Lung microvascular endothelial cell (primary cell): ENCODE measurements around the gene TSC22D3. TPM values are rescaled to one million over a fixed set of nuclear protein-coding genes. Genes with fewer than 3 reads are reported as not detected.
"Not testable (repeated sequence)": the region's sequence is repeated elsewhere in the genome, so short reads cannot be mapped to it uniquely, and the experiment has no call there.

Experiments
- DNase-seq, 2 donors: peaks; one replicate each; pipeline versions ENCODE4 v3.0.0 to v3.0.0-alpha.2; 2010; ENCODE audit warnings: low read depth in 2 of 2
- total RNA-seq: library from RNA; depleted of rRNA; stranded (reverse); fragments of >200 nt; gene quantifications from 2 replicates; pipeline ENCODE4 v1.2.1, GENCODE V29; 2014

TSC22D3 gene
- total RNA-seq, 1 donor from 2014 or later, result 32.5 TPM

DNA sequence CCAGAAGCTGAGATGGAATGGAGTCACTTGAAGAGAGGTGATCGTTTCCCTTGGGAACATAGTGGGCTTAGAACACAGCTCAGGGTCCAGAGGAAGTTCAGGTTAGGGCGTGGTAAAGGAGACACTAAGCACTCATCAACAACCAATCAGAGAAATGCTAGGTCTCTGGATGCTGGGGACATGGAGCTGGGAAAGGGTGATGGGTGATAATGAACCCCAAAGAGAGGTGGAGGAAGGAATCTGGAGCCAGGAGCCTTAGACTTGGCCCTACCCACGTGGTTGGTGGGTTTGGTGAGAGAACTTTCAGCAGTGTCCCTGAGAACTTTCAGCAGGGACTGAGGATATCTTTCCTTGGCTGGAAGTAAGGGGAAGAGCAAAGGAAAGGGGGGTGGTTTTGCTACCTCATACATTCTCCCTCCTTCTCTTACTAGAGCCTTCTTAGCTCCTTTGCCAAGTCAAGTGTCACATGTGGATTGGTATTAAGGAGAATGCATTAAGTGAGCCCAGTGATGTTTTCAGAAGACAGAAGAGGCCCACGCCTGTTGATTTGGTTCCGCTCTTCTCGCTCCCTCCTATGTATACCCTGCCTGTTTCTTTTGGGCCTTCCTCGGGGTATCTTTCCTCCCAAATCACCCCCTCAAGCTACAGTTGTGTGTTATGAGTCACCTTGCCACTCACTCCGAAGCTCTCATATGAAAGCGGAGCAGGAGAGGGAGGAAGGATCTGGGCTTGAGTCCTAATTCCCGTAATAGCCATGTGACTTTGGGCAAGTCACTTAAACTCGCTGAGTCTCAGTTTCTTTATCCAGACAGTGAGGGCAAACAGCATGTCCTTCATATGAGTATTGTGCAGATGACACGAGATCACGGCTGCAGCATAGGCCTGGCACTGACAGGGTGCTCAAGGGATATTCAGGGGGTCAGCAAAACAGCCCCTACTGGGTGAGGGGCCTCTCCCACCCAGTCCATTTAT is 63.1 kb downstream of the TSC22D3 start:
- DNase-seq, result peak in 1 of 2 donors; percentile 56

DNA sequence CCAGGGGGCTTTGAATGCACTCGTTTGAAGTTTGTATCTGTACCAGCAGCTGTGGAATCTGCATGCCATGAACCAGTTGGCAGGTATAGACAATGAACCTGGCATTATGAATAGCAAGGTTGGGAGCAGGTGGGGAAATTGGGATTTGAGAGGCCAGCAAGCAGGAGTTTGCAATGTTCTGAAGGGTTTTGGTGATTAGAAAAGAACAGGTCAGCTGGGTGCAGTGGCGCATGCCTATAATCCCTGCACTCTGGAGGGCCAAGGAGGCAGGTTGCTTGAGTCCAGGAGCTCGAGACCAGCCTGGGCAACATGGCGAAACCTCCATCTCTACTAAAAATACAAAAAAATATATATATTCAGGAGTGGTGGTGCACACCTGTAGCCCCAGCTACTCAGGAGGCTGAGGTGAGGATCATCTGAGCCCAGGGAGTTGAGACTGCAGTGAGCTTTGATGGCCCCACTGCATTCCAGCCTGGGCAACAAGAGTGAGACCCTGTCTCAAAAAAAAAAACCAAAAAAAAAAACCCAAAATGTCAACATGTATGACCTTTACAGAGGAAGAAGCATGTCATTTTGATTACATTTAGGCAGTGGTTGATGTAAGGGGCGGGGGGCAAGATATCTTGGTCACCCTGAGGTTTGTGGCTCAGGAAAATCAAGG is 63.9 kb downstream of the TSC22D3 start:
- DNase-seq, result no peak

DNA sequence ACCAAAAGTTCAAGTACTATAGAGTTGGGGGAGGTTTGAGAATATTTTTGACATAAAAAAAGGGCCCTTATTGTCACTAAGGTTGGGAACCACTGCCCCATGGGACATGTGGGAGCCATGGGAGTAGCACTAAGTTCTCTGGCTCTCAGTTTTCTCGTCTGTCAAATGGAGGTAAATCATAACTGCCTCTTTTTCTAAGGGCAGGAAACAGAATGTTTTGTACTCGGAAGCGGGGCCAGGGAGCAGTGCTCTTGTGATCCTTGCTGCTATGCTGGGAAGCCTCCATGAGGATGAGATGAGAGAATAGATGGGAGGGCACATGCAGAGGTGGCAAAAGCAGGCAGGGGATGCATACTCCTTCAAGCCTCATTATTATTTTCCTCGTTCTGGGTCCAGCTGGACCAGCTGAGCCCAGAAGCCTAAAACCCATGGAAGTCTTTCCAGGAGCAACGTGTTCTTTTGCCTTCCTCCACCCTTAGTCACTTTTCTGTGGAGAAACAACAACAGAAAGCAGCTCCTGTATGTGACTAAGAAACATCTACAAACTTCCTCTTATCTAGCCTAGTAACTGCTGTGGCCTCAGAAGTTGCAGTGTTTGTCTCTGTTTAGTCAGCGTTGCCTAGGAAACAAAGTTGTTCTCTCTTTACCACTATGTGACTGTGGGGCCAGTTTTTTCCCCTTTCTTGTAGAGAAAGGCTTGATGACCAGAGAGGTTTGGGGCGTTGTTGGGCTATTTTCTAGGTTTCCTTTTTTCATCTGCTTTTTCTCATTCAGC is 64.8 kb downstream of the TSC22D3 start:
- DNase-seq, result peak; percentile 62 to 93

DNA sequence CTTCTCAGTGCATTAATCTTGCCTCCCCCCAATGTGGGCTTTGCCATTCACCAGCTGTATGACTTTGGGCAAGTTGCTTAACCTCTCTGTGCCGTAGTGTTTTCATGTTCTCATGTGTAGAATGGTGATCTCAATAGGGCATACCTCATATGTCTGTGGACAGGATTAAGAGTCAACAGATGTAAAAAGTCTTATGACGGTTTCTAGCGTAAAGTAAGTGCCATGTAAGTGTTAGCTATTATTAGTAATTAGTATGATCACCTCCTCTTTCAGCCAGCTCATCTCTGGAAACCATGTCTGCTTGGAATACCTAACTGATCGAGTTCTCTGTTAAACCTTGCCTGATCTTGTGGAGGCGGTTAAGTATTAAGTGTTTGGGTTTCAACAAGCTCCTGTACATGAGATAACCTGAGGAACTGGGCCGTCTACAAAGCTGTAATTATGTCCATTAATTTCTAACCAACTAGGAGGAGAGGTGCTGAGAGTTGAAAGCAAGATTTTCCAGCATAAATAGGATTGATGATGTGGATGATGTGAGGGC is 66.3 kb downstream of the TSC22D3 start:
- no peak for DNase-seq

DNA sequence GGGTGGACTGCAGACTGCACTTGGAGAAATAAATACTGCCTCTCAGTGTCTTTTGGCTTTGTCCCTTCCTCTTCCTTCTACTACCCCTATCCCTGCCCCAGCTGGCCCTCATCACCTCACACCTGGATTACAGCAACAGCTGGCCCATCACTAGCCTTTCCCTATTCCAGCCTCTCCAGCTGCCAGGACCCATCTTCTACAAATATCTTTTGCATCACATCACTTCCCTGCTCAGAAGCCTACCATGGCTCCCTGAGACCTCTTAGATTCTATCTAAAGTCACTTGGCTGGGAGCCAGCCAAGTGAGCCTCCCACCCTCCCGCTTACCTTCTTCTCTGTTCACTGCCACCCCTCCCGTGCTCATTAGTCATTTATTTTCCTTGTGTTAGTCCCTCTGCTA is 66.8 kb downstream of the TSC22D3 start:
- no peak for DNase-seq

DNA sequence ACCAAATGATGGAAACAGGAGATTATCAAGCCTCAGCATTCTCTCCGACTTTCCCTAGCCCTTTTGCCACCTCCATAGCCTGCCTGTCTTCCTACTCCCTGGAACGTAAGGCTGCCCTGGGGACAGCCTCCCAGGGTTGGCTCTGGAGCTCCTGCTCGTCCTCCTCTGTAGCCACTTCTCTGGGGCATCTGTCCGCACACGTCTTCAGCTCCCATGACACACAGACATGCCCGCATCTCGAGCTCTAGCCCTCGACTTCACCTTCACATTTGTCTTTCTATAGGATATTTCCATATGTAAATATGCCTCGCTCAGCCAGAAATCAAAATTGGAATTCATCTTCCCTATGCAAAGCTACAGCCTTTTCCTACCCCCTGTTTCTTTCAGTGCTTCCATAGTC is 67.7 kb downstream of the TSC22D3 start:
- no peak for DNase-seq

DNA sequence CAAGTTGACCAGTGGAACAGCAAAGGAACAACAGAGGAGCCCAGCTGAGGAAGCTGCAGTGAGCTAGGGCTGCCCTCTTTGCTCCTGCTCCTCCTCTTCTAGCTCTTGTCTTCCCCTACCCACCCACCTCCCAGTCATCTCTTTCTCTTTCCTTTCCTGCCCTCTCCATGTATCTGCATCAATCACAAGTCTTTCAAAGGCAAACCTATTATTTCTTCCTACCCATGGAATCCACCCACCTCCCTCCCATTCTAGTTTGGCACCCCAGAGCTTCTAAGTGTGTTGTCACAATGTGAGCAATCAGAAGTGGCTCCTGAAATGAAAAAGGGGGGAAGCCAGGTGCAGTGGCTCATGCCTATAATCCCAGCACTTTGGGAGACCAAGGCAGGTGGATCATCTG is 69.3 kb downstream of the TSC22D3 start:
- DNase-seq, result no peak

DNA sequence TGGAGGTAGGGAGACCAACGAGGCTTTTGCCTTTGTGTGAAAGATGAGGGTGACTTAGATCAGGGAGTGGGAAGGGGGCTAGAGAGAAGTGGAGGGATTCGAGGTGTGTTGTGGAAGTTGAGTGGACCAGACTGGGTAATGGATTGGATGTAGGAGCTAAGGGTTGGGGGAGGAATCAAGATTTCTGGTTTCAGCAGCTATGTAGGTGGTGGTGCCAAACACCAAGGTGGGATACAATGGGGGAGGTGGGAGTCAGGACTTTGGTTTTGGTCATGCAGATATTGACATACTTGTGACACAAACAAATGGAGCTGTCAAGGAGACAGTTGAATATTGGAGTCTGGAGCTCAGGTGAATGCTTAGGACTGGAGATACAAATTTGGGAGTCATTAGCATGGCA is 71.0 kb downstream of the TSC22D3 start:
- no peak for DNase-seq

DNA sequence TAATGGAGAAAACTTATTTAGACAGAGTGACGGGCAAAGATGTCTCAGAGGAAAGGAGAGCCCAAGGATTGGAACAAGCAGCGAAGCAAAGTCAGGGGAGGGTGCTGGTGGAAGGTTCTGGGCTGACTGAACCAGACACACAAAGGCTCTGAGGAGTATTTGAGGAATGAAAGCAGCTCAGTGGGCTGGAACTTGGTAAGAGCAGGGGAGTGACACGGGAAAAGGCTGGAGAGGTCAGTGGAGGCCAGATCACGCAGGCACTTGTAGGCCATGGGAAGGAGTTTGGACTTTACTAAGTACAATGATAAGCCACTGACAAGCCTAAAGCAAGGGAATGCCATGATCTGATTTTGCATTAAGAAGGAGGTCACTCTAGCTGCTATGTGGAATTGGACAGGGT is 71.4 kb downstream of the TSC22D3 start:
- no peak for DNase-seq

DNA sequence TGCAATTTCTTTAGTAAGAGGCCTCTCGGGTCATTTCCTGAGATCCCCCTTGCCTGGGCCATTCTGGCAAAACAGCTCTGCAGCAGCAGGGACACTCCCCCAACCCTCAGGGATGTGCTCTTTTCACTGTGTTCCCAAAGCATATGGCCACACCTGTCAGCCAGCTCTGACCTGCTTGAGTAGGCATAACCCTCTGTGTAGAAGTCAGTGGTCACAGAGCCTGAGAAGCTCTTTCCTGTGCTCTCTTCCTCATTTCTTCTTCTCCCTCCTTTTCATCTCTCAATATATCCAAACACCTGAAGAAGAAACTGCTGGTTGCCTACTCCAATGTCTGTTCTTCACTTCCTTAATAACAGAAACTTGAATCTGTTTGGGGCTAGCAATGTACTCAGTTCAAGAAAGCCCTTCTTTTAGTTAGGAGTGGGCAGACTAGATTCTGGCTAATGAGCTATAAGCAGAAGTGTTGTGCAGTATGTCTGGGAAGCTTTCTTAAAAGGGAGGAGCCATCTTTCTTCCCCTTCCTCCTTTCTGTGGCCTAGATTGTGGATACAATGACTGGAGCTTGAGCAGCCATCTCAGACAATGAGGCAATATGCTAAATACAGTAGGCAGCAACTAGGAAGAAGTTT is 74.0 kb downstream of the TSC22D3 start:
- no peak for DNase-seq

DNA sequence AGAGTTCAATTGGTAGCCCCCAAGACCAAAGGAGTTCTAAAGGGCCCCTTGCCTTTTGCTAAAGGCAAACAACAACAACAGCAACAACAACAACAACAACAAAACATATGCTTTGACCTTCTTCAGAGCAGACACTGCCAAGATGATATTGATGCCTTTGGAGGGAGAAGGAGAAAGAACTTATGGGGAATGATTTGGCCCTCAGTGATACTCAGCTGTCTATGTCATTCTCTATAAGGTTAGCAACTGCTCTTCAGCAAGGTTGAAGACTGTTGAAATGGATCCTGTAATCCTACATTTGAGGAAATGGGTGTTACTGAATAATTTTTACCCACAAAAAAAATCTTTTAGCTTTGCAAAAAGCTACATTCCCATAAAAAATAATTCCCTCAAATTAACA is 74.8 kb downstream of the TSC22D3 start:
- no peak for DNase-seq

DNA sequence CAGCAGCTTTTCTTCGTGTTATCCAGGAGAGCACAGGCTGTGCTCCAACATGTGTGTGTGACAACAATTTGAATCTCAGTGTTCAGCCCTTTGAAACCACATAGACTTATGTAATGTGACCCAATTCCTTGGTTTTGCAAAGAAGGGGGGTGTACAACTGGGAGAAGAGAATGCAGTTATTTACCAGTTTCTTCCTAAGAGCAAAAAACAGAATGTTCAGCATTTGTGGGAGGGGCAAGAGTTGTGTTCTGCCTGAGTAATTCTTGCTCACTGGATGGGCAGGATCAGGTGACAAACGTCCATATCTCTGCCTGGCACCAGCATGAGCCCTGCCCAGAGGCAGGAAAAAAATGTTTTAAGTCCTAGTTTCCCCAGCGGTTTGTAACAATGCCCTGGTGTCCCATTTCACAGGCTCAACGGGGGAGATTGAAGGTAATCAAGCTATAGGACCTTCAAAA is 75.2 kb downstream of the TSC22D3 start:
- no peak for DNase-seq

DNA sequence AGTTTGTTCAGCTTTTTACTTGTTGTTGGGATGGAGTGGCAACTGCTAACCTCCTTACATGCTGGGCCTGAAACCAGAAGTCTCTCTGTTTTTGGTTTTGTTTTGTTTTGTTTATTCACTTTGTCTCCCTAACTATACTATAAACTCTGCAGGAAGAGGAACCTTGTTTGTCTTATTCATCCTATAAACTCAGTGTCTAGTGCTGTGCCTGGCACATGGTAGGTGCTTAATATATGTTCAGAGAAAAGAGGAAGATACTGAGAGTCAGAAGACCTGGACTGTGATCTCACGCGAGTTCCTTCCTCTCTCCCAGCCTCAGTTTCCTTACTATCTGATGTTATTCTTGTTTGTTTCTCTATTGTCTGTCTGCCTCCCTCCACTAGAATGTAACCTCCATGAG is 76.0 kb downstream of the TSC22D3 start:
- no peak for DNase-seq

DNA sequence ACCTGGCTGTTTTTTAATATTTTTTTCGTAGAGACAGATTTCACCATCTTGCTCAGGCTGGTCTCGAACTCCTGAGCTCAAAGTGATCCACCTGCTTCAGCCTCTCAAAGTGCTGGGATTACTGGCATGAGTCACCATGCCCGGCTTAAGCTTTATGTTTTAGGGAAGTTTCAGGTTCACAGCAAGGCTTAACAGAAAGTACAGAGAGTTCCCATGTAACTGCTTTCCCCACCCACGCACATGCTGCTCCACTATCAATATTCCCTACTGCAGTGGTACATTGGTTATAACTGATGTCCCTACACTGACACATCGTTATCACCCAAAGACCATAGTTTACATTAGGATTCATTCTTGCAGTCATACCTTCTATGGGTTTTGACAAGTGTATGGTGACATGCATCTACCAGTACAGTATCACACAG is 84.6 kb downstream of the TSC22D3 start:
- no peak for DNase-seq

DNA sequence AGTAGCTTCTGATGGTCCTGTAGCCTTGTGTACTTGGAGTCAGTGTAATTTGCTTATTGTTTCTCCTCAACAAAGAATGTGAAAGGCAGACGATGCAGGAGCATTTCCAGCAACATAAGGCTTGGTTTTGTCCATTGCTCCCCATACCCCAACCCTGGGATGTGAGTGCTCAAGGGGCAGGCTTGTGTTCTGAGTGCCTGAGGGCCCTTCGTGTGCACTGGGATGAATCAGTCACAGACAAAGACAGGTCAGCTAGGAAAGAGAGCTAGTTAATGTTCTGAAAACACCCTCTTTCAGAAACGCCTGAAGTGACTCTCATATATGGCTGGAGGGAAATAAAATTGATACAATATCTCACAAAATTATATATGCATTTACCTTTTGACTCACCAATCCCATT is 88.1 kb downstream of the TSC22D3 start:
- DNase-seq, result no peak

DNA sequence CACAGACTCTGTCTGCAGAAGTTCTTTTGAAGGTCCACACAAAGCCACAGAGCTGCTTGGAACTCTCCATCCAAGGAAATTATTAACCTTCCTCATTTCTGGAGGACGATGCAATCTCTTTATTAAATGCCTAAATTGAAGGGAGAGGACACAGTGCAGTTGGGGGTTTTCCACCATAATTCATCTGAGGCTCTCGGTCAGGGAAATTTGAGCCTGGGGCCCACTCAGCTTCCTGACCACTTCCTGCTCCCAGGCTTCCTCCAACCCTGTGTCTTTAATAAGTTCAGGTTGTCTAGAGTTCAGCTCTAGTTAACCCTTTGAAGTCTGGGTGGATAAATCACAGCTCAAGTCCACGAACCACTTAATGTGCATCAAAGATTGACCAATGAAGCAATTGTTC is 88.8 kb downstream of the TSC22D3 start:
- DNase-seq, result peak in 1 of 2 donors; percentile 72

DNA sequence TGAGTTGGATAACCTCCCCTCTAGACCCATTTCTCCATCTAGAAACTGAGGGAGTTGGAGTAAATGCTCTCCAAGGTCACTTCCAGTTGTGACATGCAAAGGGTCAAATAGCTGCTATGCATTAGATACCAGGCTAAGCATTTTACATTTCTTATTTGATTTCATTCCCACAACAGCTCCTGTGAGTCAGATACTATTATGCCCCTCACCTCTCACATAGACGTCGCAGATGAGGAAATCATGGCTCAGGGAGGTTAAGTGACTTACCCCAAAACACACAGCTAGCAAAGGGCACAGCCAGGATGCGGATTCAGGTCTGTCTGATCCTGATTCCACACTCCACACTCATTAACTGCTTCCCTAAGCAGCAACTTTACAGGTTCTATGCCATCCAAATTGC is 89.6 kb downstream of the TSC22D3 start:
- peak in 1 of 2 donors; percentile 31 for DNase-seq

DNA sequence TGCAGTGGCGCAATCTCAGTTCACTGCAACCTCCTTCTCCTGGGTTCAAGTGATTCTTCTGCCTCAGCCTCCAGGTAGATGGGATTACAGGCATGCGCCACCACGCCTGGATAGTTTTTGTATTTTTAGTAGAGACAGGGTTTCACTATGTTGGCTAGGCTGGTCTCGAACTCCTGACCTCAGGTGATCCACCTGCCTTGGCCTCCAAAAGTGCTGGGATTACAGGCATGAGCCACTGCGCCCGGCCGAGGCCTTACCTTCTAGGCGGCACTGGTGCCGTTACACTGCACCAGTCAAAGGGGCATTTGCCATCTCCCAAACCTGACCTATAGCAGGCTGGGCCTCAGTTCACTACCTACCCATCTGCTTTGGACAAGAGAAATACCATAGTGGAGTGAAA is 90.0 kb downstream of the TSC22D3 start:
- DNase-seq, result not testable (repeated sequence)

DNA sequence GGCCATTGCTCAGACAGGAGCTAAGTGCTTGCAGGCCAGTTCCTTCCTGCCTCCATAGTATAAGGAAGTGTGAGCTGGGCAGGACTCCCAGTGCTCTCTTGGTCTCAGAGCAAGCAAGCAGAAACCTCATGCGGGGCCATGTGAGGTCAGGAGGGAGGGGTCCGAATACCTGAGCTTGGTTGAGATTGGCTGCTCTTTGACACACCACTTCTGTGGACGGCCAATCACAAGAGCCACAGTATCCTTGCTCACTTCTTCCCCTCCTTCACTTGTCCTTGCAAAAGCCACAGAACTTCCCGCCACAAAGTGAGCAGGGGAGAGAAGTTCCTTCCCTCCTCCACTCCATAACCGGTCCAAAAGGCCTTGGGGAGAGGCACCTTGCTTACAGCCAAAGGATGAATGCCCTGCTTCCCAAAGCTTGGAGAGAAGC is 90.6 kb downstream of the TSC22D3 start:
- peak in 1 of 2 donors; percentile 81 for DNase-seq

DNA sequence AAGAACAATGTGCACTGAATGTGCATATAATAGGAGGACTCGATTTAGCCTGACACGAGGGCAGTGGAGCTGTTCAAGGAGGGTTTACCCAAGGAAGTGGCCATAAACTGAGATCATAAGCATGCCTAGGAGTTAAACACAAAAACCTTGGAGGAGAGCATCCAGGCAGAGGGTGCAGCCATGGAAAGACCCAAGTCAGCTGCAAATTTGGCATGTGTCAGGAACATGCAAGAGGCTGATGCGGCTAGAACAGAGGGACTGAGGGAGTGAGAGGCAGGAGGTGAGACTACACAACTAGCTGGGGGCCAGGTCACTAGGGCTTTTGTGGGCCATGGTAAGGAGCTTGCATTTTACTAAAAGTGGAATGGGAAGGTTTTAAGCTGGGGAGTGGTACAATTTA is 91.7 kb downstream of the TSC22D3 start:
- no peak for DNase-seq
